SK-N-SH (cell line): ENCODE results near the gene RASL12. TPM values are rescaled to one million over a fixed set of nuclear protein-coding genes. Genes with fewer than 3 reads are reported as not detected.

Experiments used
- CTCF ChIA-PET: fragments of 300-600, 350-600 bp; formaldehyde crosslinking; extraction: SDS; loops from one replicate; lab custom pipeline; 2021; lab: Yijun Ruan, JAX
- POLR2A ChIA-PET: fragments of 350-600 bp; sonication (Branson Sonifier 250); formaldehyde crosslinking; extraction: SDS; loops from one replicate; lab custom pipeline; 2020; ENCODE audit warnings: antibody characterized with exemption, inconsistent platforms; lab: Yijun Ruan, JAX
- DNase-seq: peaks from one replicate; pipeline ENCODE4 v3.0.0; 2012
- H2AFZ ChIP-seq: fragments of 200-600 bp; sonication (generic); 2 replicates; pipeline ENCODE4 v1.8.1; 2016; ENCODE audit warnings: antibody characterized with exemption, mild to moderate bottlenecking, low read depth
- H3F3A ChIP-seq: fragments of 200-600 bp; sonication (generic); replicated peaks from 2 replicates; pipeline ENCODE3; 2016; ENCODE audit warnings: antibody characterized with exemption, mild to moderate bottlenecking; ENCODE audit not compliant: insufficient read depth
- H3K27ac ChIP-seq, 2 experiments: fragments of 200-500 bp in 1 of 2; fragments of 200-600 bp in 1 of 2; sonication (Bioruptor generic) in 1 of 2; sonication (generic), shearing (Covaris generic) in 1 of 2; 2 replicates each; pipeline versions ENCODE4 v1.5.1 to v1.6.1; 2014 to 2016; ENCODE audit warnings: low read depth in 2 of 2, inconsistent platforms in 1 of 2, low read length in 1 of 2, mild to moderate bottlenecking in 1 of 2, mixed read lengths in 1 of 2
- H3K27me3 ChIP-seq: fragments of 200-600 bp; sonication (generic), shearing (Covaris generic); 2 replicates; pipeline ENCODE4 v1.6.1; 2016; ENCODE audit warnings: mixed run types; ENCODE audit not compliant: insufficient read depth
- H3K36me3 ChIP-seq, 2 experiments: fragments of 200-500 bp in 1 of 2; fragments of 200-600 bp in 1 of 2; sonication (Bioruptor generic) in 1 of 2; sonication (generic) in 1 of 2; replicated peaks in 1 of 2; 2 replicates each; pipeline versions ENCODE3 to v1.5.1; 2014 to 2016; ENCODE audit warnings: low read length in 1 of 2, mild to moderate bottlenecking in 1 of 2; ENCODE audit not compliant: insufficient read depth in 2 of 2, control insufficient read depth in 1 of 2
- H3K4me1 ChIP-seq, 2 experiments: fragments of 200-500 bp in 1 of 2; fragments of 200-600 bp in 1 of 2; sonication (Bioruptor generic) in 1 of 2; sonication (generic), shearing (Covaris generic) in 1 of 2; 2 replicates each; pipeline versions ENCODE4 v1.5.1 to v1.6.1; 2014 to 2016; ENCODE audit warnings: low read depth in 1 of 2, low read length in 1 of 2, mixed run types in 1 of 2; ENCODE audit not compliant: insufficient read depth in 2 of 2, control insufficient read depth in 1 of 2
- H3K4me2 ChIP-seq: fragments of 200-600 bp; sonication (generic), shearing (Covaris generic); 2 replicates; pipeline ENCODE4 v1.6.1; 2017; ENCODE audit warnings: mixed run types
- H3K4me3 ChIP-seq, 2 experiments: fragments of 200-500 bp in 1 of 2; fragments of 200-600 bp in 1 of 2; sonication (Bioruptor generic) in 1 of 2; sonication (generic), shearing (Covaris generic) in 1 of 2; 2 replicates each; pipeline versions ENCODE4 v1.5.1 to v1.8.1; 2014 to 2016; ENCODE audit warnings: low read depth in 2 of 2, inconsistent platforms in 1 of 2, low read length in 1 of 2, mild to moderate bottlenecking in 1 of 2, mixed read lengths in 1 of 2, moderate library complexity in 1 of 2
- H3K79me2 ChIP-seq: fragments of 200-600 bp; sonication (generic); 2 replicates; pipeline ENCODE4 v1.8.1; 2017; ENCODE audit warnings: mild to moderate bottlenecking; ENCODE audit not compliant: insufficient read depth
- H3K9ac ChIP-seq: fragments of 200-600 bp; sonication (generic); 2 replicates; pipeline ENCODE4 v1.6.1; 2017; ENCODE audit warnings: mixed run types
- H3K9me2 ChIP-seq: fragments of 200-600 bp; sonication (generic); 2 replicates; pipeline ENCODE4 v1.6.1; 2017; ENCODE audit warnings: mixed run types
- H3K9me3 ChIP-seq: fragments of 200-600 bp; sonication (generic); 2 replicates; pipeline ENCODE4 v1.6.1; 2017; ENCODE audit warnings: mixed run types, mild to moderate bottlenecking, moderate library complexity
- H4K20me1 ChIP-seq: fragments of 200-600 bp; sonication (generic); 2 replicates; pipeline ENCODE4 v1.6.1; 2017; ENCODE audit warnings: mild to moderate bottlenecking, mixed run types; ENCODE audit not compliant: insufficient read depth
- CHD2 ChIP-seq: fragments of 150-350 bp; IDR thresholded peaks from 2 replicates; pipeline ENCODE4 v1.6.1; 2018; ENCODE audit warnings: low read length; ENCODE audit not compliant: partially characterized antibody
- EZH2phosphoT487 ChIP-seq: fragments of 200-600 bp; sonication (generic); IDR thresholded peaks from 2 replicates; pipeline ENCODE4 v1.6.1; 2017; ENCODE audit warnings: low read depth, mixed run types, mild to moderate bottlenecking, antibody characterized with exemption, moderate library complexity, borderline replicate concordance
- FOXJ3 ChIP-seq: sonication (generic); formaldehyde crosslinking; IDR thresholded peaks from 2 replicates; pipeline ENCODE4 v1.5.1; 2020; ENCODE audit warnings: mild to moderate bottlenecking, missing genetic modification reagents
- FOXM1 ChIP-seq: IDR thresholded peaks from 2 replicates; pipeline ENCODE4 v1.4.0; 2012; ENCODE audit warnings: low read depth, mild to moderate bottlenecking
- GABPA ChIP-seq: IDR thresholded peaks from 2 replicates; pipeline ENCODE4 v1.4.0; 2012; ENCODE audit warnings: low read depth, mild to moderate bottlenecking
- NFIC ChIP-seq: IDR thresholded peaks from 2 replicates; pipeline ENCODE4 v1.4.0; 2012; ENCODE audit warnings: borderline replicate concordance
- RAD21 ChIP-seq: IDR thresholded peaks from 2 replicates; pipeline ENCODE4 v1.6.1; 2012; ENCODE audit warnings: mild to moderate bottlenecking, low read length
- RFX5 ChIP-seq: IDR thresholded peaks from 2 replicates; pipeline ENCODE4 v1.6.1; 2012; ENCODE audit warnings: mild to moderate bottlenecking, improper control_type of control experiment, low read length
- SMC3 ChIP-seq: IDR thresholded peaks from 2 replicates; pipeline ENCODE4 v1.6.1; 2012; ENCODE audit warnings: low read depth, low read length, improper control_type of control experiment
- TAF1 ChIP-seq: IDR thresholded peaks from 2 replicates; pipeline ENCODE4 v1.6.1; 2012; ENCODE audit warnings: low read depth, mild to moderate bottlenecking, low read length, moderate library complexity, borderline replicate concordance
- TCF12 ChIP-seq: IDR thresholded peaks from 2 replicates; pipeline ENCODE4 v1.4.0; 2012
- TEAD4 ChIP-seq: IDR thresholded peaks from 2 replicates; pipeline ENCODE4 v1.4.0; 2012; ENCODE audit warnings: mild to moderate bottlenecking, borderline replicate concordance; ENCODE audit not compliant: insufficient read depth
- YY1 ChIP-seq: IDR thresholded peaks from 2 replicates; pipeline ENCODE4 v1.4.0; 2012; ENCODE audit warnings: low read depth, mild to moderate bottlenecking
- WGBS: methylation state at CpG from one replicate; pipeline ENCODE4 v1.1.6; 2017; ENCODE audit warnings: low lambda C conversion rate; 5-methylcytosine and 5-hydroxymethylcytosine counted together
- polyA plus RNA-seq, 3 experiments: library from polyadenylated mRNA; depleted of rRNA; stranded (reverse); fragments of >200 nt; gene quantifications; 2 replicates each; pipeline ENCODE4 v1.2.3, GENCODE V29; 2012
- TF ChIP-seq, protein P1 (sequence below): IDR thresholded peaks from 2 replicates; pipeline ENCODE4 v1.4.0; 2012; ENCODE audit warnings: low read depth, borderline replicate concordance
- TF ChIP-seq, protein P2 (sequence below): IDR thresholded peaks from 2 replicates; pipeline ENCODE4 v1.6.1; 2012; ENCODE audit warnings: mild to moderate bottlenecking, low read depth, low read length, moderate library complexity
- TF ChIP-seq, protein P3 (sequence below): IDR thresholded peaks from 2 replicates; pipeline ENCODE4 v1.4.0; 2012; ENCODE audit warnings: low read depth, borderline replicate concordance
- TF ChIP-seq, protein P4 (sequence below): fragments of 150-350 bp; IDR thresholded peaks from 2 replicates; pipeline ENCODE4 v1.6.1; 2016; ENCODE audit warnings: mild to moderate bottlenecking, low read depth, low read length
- TF ChIP-seq, protein P5 (sequence below): IDR thresholded peaks from 2 replicates; pipeline ENCODE4; 2012

RASL12 gene
- polyA plus RNA-seq, 1 of the 3 experiments (the other 2 are of a cell fraction), result not detected

DNA sequence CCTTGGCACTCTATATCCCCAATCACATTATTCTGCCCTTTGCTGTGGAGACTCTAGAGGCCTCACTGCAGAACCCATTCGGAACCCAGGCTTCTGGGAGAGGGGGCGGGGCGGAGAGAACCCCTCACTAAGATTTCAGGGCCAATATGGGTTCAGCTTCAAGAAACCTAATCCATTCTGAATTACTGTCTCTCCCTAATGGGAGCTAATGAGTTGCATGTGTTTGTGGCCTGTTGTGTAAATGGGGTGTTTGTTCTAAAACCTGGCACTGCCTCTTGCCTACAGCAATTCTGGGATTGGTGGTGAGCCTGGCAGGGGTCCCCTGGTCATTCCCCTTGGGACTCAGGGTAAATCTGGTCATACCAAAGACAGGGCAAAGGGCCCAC, 605 bp upstream of the RASL12 start:
- Histone ChIP-seq H2AFZ (no peak overlapping the region), H3K27me3 (peaks cover 9% of the 10 kb centered on the region; the same call in 1 of the 2 replicates), H4K20me1 (no peaks in the 10 kb centered on the region), H3K27ac (no peak overlapping the region), H3K9me3 (no peaks in the 10 kb centered on the region), H3K9me2 (no peaks in the 10 kb centered on the region), H3K9ac (no peak overlapping the region), H3K4me3 (no peak overlapping the region), H3K4me2 (no peak overlapping the region), H3F3A (peaks cover 4% of the 10 kb centered on the region), H3K79me2 (no peaks in the 10 kb centered on the region), H3K36me3 (no peaks in the 10 kb centered on the region), H3K4me1 (peaks cover 0 to 12% of the 10 kb centered on the region in 2 experiments; a peak in 1 of 4 replicates)
- ChIA-PET CTCF (interaction anchor here (0.6 to 9.5 kb wide), 5 partner anchors 8 to 240 kb away, joined by 3 to 88 read pairs (median 3); partner anchors contain the start of gene KBTBD13), POLR2A (no interaction called here)
- TF ChIP-seq, protein P1, sequence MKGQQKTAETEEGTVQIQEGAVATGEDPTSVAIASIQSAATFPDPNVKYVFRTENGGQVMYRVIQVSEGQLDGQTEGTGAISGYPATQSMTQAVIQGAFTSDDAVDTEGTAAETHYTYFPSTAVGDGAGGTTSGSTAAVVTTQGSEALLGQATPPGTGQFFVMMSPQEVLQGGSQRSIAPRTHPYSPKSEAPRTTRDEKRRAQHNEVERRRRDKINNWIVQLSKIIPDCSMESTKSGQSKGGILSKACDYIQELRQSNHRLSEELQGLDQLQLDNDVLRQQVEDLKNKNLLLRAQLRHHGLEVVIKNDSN, result no peak
- TF ChIP-seq RAD21, result no peak
- WGBS, result 96% methylated on average over 3 of the region's 3 CpGs
- DNase-seq, result no peak

DNA sequence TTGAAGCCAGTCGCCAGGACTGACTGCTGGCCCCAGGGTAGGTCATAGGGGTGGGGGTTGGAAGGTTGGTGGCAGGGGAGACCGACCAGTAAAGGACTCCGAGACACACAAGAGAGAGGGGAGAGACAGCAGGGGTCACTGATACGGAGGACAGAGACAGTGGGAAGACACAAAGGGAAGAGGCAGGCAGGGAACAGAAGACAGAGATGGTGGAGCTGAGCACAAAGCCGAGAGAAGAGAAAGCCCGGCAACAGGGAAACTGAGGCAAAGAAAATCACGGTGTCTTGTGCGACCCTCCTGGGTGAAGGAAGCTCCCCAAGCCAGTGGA, 510 bp downstream of the RASL12 start:
- ChIA-PET POLR2A (no interaction called here), CTCF (interaction anchor here (1.1 to 9.5 kb wide), 6 partner anchors 12 to 49 kb away, joined by 3 to 88 read pairs (median 4); no protein-coding TSS in a partner anchor)
- 55% methylated on average over 8 of the region's 8 CpGs for WGBS
- Histone ChIP-seq H3K27ac (no peak overlapping the region), H3K4me1 (peaks cover 0 to 12% of the 10 kb centered on the region in 2 experiments; a peak in 1 of 4 replicates), H3K27me3 (peaks cover 9% of the 10 kb centered on the region; the same call in 1 of the 2 replicates), H3K36me3 (no peaks in the 10 kb centered on the region), H3K9ac (no peak overlapping the region), H3K79me2 (no peaks in the 10 kb centered on the region), H3K4me2 (no peak overlapping the region), H2AFZ (no peak overlapping the region), H4K20me1 (no peaks in the 10 kb centered on the region), H3K4me3 (no peak overlapping the region; a peak in 1 of 4 replicates), H3K9me3 (no peaks in the 10 kb centered on the region), H3K9me2 (no peaks in the 10 kb centered on the region), H3F3A (peaks cover 4% of the 10 kb centered on the region)
- no peak for DNase-seq
- no peak for TF ChIP-seq YY1
- TF ChIP-seq RFX5, result no peak
- TF ChIP-seq, protein P2, sequence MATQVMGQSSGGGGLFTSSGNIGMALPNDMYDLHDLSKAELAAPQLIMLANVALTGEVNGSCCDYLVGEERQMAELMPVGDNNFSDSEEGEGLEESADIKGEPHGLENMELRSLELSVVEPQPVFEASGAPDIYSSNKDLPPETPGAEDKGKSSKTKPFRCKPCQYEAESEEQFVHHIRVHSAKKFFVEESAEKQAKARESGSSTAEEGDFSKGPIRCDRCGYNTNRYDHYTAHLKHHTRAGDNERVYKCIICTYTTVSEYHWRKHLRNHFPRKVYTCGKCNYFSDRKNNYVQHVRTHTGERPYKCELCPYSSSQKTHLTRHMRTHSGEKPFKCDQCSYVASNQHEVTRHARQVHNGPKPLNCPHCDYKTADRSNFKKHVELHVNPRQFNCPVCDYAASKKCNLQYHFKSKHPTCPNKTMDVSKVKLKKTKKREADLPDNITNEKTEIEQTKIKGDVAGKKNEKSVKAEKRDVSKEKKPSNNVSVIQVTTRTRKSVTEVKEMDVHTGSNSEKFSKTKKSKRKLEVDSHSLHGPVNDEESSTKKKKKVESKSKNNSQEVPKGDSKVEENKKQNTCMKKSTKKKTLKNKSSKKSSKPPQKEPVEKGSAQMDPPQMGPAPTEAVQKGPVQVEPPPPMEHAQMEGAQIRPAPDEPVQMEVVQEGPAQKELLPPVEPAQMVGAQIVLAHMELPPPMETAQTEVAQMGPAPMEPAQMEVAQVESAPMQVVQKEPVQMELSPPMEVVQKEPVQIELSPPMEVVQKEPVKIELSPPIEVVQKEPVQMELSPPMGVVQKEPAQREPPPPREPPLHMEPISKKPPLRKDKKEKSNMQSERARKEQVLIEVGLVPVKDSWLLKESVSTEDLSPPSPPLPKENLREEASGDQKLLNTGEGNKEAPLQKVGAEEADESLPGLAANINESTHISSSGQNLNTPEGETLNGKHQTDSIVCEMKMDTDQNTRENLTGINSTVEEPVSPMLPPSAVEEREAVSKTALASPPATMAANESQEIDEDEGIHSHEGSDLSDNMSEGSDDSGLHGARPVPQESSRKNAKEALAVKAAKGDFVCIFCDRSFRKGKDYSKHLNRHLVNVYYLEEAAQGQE, result no peak
- no peak for TF ChIP-seq SMC3
- TF ChIP-seq TCF12, result no peak
- no peak for TF ChIP-seq NFIC
- no peak for TF ChIP-seq EZH2phosphoT487
- TF ChIP-seq, protein P3, sequence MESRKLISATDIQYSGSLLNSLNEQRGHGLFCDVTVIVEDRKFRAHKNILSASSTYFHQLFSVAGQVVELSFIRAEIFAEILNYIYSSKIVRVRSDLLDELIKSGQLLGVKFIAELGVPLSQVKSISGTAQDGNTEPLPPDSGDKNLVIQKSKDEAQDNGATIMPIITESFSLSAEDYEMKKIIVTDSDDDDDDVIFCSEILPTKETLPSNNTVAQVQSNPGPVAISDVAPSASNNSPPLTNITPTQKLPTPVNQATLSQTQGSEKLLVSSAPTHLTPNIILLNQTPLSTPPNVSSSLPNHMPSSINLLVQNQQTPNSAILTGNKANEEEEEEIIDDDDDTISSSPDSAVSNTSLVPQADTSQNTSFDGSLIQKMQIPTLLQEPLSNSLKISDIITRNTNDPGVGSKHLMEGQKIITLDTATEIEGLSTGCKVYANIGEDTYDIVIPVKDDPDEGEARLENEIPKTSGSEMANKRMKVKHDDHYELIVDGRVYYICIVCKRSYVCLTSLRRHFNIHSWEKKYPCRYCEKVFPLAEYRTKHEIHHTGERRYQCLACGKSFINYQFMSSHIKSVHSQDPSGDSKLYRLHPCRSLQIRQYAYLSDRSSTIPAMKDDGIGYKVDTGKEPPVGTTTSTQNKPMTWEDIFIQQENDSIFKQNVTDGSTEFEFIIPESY, result no peak
- no peak for TF ChIP-seq FOXJ3
- no peak for TF ChIP-seq TAF1
- TF ChIP-seq, protein P4, sequence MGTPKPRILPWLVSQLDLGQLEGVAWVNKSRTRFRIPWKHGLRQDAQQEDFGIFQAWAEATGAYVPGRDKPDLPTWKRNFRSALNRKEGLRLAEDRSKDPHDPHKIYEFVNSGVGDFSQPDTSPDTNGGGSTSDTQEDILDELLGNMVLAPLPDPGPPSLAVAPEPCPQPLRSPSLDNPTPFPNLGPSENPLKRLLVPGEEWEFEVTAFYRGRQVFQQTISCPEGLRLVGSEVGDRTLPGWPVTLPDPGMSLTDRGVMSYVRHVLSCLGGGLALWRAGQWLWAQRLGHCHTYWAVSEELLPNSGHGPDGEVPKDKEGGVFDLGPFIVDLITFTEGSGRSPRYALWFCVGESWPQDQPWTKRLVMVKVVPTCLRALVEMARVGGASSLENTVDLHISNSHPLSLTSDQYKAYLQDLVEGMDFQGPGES, result no peak
- TF ChIP-seq RAD21, result no peak
- no peak for TF ChIP-seq CHD2
- TF ChIP-seq, protein P5, sequence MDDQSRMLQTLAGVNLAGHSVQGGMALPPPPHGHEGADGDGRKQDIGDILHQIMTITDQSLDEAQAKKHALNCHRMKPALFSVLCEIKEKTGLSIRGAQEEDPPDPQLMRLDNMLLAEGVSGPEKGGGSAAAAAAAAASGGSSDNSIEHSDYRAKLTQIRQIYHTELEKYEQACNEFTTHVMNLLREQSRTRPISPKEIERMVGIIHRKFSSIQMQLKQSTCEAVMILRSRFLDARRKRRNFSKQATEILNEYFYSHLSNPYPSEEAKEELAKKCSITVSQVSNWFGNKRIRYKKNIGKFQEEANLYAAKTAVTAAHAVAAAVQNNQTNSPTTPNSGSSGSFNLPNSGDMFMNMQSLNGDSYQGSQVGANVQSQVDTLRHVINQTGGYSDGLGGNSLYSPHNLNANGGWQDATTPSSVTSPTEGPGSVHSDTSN, result no peak
- no peak for TF ChIP-seq GABPA
- TF ChIP-seq TEAD4, result no peak
- no peak for TF ChIP-seq FOXM1
- TF ChIP-seq, protein P1, result no peak
